HL-60 (cell line): Measurements from ENCODE around the gene MALAT1.
"Not testable (repeated sequence)": the region's sequence is repeated elsewhere in the genome, so short reads cannot be mapped to it uniquely, and the experiment has no call there.

Experiments used
- DNase-seq, 2 experiments: peaks; one replicate each; pipeline ENCODE4 v3.0.0-alpha.2; 2010 to 2020; ENCODE audit warnings: low read depth in 1 of 2, low spot score in 1 of 2
- H3K27ac ChIP-seq: fragments of 250-450 bp; sonication (Bioruptor Pico); replicated peaks from 2 replicates; pipeline ENCODE4 v1.5.1; 2020; ENCODE audit warnings: mild to moderate bottlenecking, moderate library complexity
- H3K27me3 ChIP-seq: fragments of 250-450 bp; sonication (Bioruptor Pico); 2 replicates; pipeline ENCODE4 v1.5.1; 2021; ENCODE audit warnings: mild to moderate bottlenecking, moderate library complexity; ENCODE audit not compliant: insufficient read depth, poor library complexity, severe bottlenecking
- H3K4me3 ChIP-seq: replicated peaks from 2 replicates; pipeline ENCODE4 v1.5.1; 2011; ENCODE audit warnings: mild to moderate bottlenecking, control low read depth, low read length; ENCODE audit not compliant: insufficient read depth
- GABPA ChIP-seq: IDR thresholded peaks from 2 replicates; pipeline ENCODE4 v1.6.1; 2012; ENCODE audit warnings: low read depth
- POLR2AphosphoS5 ChIP-seq: IDR thresholded peaks from 2 replicates; pipeline ENCODE4 v1.6.1; 2012; ENCODE audit warnings: low read depth
- SPI1 ChIP-seq: IDR thresholded peaks from 2 replicates; pipeline ENCODE4 v1.6.1; 2012; ENCODE audit warnings: low read depth, mild to moderate bottlenecking, borderline replicate concordance
- TF ChIP-seq, protein P1 (sequence below): IDR thresholded peaks from 2 replicates; pipeline ENCODE4 v1.6.1; 2012; ENCODE audit warnings: low read depth; ENCODE audit not compliant: insufficient replicate concordance
- TF ChIP-seq, protein P2 (sequence below): IDR thresholded peaks from one replicate; pipeline ENCODE4 v1.5.1; 2011; ENCODE audit warnings: low read length, control low read depth, inconsistent platforms; ENCODE audit not compliant: insufficient read depth

The MALAT1 gene

DNA sequence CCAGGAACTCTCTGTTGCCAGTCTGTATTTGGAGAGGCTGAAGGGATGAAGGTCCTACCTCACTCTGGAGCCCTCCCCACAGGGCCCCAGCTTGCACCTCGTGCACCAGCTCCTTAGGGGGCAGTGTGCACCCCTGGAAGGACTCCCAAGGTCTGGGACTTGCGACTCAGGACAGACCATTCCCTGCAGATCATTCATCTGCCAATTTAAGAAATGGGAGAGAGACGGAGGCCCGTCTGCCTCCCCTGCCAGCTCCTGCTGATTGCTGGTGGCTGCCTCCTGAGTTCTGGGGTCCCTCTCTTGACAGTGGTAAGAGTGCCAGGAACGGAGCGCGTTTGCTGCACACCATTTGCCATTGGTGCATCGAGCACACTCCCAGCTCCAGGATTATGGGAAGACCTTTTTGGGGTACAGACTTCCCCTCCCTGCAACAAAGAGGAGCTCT is 27.4 kb upstream of the MALAT1 start:
- TF ChIP-seq, protein P1, sequence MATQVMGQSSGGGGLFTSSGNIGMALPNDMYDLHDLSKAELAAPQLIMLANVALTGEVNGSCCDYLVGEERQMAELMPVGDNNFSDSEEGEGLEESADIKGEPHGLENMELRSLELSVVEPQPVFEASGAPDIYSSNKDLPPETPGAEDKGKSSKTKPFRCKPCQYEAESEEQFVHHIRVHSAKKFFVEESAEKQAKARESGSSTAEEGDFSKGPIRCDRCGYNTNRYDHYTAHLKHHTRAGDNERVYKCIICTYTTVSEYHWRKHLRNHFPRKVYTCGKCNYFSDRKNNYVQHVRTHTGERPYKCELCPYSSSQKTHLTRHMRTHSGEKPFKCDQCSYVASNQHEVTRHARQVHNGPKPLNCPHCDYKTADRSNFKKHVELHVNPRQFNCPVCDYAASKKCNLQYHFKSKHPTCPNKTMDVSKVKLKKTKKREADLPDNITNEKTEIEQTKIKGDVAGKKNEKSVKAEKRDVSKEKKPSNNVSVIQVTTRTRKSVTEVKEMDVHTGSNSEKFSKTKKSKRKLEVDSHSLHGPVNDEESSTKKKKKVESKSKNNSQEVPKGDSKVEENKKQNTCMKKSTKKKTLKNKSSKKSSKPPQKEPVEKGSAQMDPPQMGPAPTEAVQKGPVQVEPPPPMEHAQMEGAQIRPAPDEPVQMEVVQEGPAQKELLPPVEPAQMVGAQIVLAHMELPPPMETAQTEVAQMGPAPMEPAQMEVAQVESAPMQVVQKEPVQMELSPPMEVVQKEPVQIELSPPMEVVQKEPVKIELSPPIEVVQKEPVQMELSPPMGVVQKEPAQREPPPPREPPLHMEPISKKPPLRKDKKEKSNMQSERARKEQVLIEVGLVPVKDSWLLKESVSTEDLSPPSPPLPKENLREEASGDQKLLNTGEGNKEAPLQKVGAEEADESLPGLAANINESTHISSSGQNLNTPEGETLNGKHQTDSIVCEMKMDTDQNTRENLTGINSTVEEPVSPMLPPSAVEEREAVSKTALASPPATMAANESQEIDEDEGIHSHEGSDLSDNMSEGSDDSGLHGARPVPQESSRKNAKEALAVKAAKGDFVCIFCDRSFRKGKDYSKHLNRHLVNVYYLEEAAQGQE, result no peak
- TF ChIP-seq, protein P2, sequence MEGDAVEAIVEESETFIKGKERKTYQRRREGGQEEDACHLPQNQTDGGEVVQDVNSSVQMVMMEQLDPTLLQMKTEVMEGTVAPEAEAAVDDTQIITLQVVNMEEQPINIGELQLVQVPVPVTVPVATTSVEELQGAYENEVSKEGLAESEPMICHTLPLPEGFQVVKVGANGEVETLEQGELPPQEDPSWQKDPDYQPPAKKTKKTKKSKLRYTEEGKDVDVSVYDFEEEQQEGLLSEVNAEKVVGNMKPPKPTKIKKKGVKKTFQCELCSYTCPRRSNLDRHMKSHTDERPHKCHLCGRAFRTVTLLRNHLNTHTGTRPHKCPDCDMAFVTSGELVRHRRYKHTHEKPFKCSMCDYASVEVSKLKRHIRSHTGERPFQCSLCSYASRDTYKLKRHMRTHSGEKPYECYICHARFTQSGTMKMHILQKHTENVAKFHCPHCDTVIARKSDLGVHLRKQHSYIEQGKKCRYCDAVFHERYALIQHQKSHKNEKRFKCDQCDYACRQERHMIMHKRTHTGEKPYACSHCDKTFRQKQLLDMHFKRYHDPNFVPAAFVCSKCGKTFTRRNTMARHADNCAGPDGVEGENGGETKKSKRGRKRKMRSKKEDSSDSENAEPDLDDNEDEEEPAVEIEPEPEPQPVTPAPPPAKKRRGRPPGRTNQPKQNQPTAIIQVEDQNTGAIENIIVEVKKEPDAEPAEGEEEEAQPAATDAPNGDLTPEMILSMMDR, result no peak
- TF ChIP-seq SPI1 (no peak), GABPA (no peak), POLR2AphosphoS5 (no peak; the same call in 1 of the 2 replicates)
- DNase-seq, result peak in 1 of 2 experiments; percentile 78
- Histone ChIP-seq H3K27me3 (no peaks in the 10 kb centered on the region), H3K4me3 (no peak overlapping the region; the same call in 1 of the 2 replicates), H3K27ac (peak overlapping the region; percentile 48)

DNA sequence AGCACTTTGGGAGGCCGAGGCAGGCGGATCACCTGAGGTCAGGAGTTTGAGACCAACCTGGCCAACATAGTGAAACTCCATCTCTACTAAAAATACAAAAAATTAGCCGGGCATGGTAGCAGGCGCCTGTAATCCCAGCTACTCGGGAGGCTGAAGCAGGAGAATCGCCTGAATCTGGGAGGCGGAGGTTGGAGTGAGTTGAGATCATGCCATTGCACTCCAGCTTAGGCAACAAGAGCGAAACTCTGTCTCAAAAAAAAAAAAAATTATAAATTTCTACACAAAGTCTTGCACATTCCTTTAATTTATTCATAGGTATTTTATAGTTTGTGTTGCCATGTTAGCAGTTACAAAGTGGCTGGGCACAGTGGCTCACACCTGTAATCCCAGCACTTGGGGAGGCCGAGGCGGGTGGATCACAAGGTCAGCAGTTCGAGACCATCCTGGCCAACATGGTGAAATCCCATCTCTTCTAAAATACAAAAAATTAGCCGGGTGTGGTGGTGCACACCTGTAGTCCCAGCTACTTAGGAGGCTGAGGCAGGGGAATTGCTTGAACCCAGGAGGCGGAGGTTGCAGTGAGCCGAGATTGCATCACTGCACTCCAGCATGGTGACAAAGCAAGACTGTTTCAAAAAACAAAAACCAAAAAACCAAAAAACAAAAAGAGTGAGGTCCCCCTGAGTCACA is 26.1 kb upstream of the MALAT1 start:
- peak overlapping the region; percentile 48 for H3K27ac ChIP-seq
- H3K4me3 ChIP-seq, H3K27me3 ChIP-seq, DNase-seq: not testable (repeated sequence)

DNA sequence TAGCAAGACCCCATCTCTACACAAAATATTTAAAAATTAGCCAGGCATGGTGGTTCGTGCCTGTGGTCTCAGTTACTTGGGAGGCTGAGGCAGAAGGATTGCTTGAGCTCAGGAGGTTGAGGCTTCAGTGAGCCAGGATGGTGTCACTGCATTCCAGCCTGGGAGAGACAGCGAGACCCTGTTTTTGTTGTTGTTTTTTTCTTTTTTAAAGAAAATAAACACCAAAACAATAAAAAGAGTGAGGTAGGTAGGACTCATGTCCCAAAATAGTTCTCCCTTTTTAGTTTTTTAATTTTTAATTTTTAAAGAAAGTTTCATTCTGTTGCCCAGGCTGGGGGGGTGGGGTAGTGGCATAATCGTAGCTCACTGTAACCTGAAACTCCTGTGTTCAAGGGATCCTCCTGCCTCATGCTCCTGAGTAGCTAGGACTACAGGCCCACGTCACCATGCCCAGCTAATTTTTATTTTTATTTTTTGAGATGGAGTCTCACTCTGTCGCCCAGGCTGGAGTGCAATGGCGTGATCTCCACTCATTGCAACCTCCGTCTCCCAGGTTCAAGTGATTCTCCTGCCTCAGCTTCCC is 25.5 kb upstream of the MALAT1 start:
- Histone ChIP-seq H3K27me3 (no peaks in the 10 kb centered on the region), H3K27ac (no peak overlapping the region), H3K4me3 (no peak overlapping the region)
- TF ChIP-seq, protein P1, result no peak
- no peak for TF ChIP-seq SPI1
- no peak for TF ChIP-seq GABPA
- TF ChIP-seq, protein P2, result no peak
- no peak for TF ChIP-seq POLR2AphosphoS5
- DNase-seq, result no peak

DNA sequence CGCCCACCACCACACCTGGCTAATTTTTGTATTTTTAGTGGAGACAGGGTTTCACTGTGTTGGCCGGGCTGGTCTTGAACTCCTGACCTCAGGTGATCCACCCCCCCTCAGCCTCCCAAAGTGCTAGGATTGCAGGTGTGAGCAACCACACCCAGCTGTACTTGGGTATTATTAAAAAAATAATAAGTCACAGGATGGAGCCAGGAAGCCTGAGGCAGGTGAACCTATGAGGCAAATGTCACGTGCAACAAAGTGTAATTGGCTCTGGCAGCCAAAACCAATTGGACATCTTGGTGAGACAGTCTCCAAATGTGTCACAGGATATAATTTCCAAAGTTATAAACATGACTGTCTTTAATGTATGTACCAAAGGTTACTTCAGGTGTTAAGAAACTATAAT is 24.0 kb upstream of the MALAT1 start:
- no peaks in the 10 kb centered on the region for H3K27me3 ChIP-seq
- no peak overlapping the region for H3K27ac ChIP-seq
- no peak for DNase-seq
- no peak overlapping the region for H3K4me3 ChIP-seq
- TF ChIP-seq, protein P2, result no peak
